Neural cell (in vitro differentiated cells): ENCODE data around the gene GOLGA6B. TPM values are rescaled to one million over a fixed set of nuclear protein-coding genes. Genes with fewer than 3 reads are reported as not detected.
"Not testable (repeated sequence)": the region's sequence is repeated elsewhere in the genome, so short reads cannot be mapped to it uniquely, and the experiment has no call there.

Source experiments
- H2AFZ ChIP-seq: fragments of 200-600, 300-800 bp; sonication (generic), shearing (Covaris generic); 2 replicates; pipeline ENCODE4 v1.6.0; 2014; ENCODE audit warnings: low read depth, mild to moderate bottlenecking, antibody characterized with exemption, low read length, moderate library complexity
- H3F3A ChIP-seq: fragments of 200-600 bp; shearing (Covaris generic); 2 replicates; pipeline ENCODE4 v1.6.1; 2016; ENCODE audit warnings: mild to moderate bottlenecking, moderate library complexity, mixed read lengths, antibody characterized with exemption, low read length; ENCODE audit not compliant: insufficient read depth, poor library complexity, severe bottlenecking
- H3K27ac ChIP-seq: fragments of 200-600, 300-800 bp; sonication (generic), shearing (Covaris generic); 2 replicates; pipeline ENCODE4 v1.5.1; 2014; ENCODE audit warnings: mild to moderate bottlenecking, low read length, moderate library complexity
- H3K27me3 ChIP-seq: fragments of 300-800, 200-600 bp; sonication (generic), shearing (Covaris generic); 2 replicates; pipeline ENCODE4 v1.6.0; 2014; ENCODE audit warnings: mild to moderate bottlenecking, low read depth, low read length, moderate library complexity; ENCODE audit not compliant: insufficient read depth
- H3K36me3 ChIP-seq: fragments of 300-800, 200-600 bp; sonication (generic), shearing (Covaris generic); 2 replicates; pipeline ENCODE4 v1.5.1; 2014; ENCODE audit warnings: mild to moderate bottlenecking, antibody characterized with exemption, low read length, moderate library complexity; ENCODE audit not compliant: insufficient read depth
- H3K4me2 ChIP-seq: fragments of 300-800, 200-600 bp; sonication (generic), shearing (Covaris generic); 2 replicates; pipeline ENCODE4 v1.6.0; 2014; ENCODE audit warnings: mild to moderate bottlenecking, low read length
- H3K4me3 ChIP-seq: fragments of 300-800, 200-600 bp; sonication (generic), shearing (Covaris generic); 2 replicates; pipeline ENCODE4 v1.5.1; 2014; ENCODE audit warnings: mild to moderate bottlenecking, low read length, moderate library complexity
- H3K79me2 ChIP-seq: fragments of 200-600 bp; shearing (Covaris generic); replicated peaks from 2 replicates; pipeline ENCODE4 v1.6.0; 2014; ENCODE audit warnings: mild to moderate bottlenecking, low read length, moderate library complexity; ENCODE audit not compliant: insufficient read depth
- H3K9ac ChIP-seq: fragments of 300-800, 200-600 bp; sonication (generic), shearing (Covaris generic); 2 replicates; pipeline ENCODE4 v1.6.1; 2016; ENCODE audit warnings: mild to moderate bottlenecking, low read length, mixed read lengths
- H3K9me2 ChIP-seq: fragments of 200-600 bp; shearing (Covaris generic); 2 replicates; pipeline ENCODE4 v1.6.1; 2016; ENCODE audit warnings: mild to moderate bottlenecking, low read length, mixed read lengths; ENCODE audit not compliant: insufficient read depth
- H3K9me3 ChIP-seq: fragments of 200-600, 300-800 bp; sonication (generic), shearing (Covaris generic); 2 replicates; pipeline ENCODE4 v1.6.1; 2016; ENCODE audit warnings: mild to moderate bottlenecking, mixed run types, low read length, moderate library complexity, mixed read lengths
- H4K20me1 ChIP-seq: fragments of 200-600 bp; shearing (Covaris generic); 2 replicates; pipeline ENCODE4 v1.6.1; 2016; ENCODE audit warnings: mild to moderate bottlenecking, mixed run types; ENCODE audit not compliant: insufficient read depth
- CTCF ChIP-seq: fragments of 450-650 bp; IDR thresholded peaks from 2 replicates; pipeline ENCODE4 v1.5.1; 2014; ENCODE audit warnings: antibody characterized with exemption, mild to moderate bottlenecking, moderate library complexity; ENCODE audit not compliant: poor library complexity, severe bottlenecking
- EZH2 ChIP-seq: fragments of 200-600, 300-800 bp; shearing (Covaris generic), sonication (generic); IDR thresholded peaks from 2 replicates; pipeline ENCODE4 v1.6.1; 2014; ENCODE audit warnings: antibody characterized with exemption, low read length, borderline replicate concordance, mild to moderate bottlenecking; ENCODE audit not compliant: insufficient read depth, poor library complexity, severe bottlenecking
- SMC3 ChIP-seq: fragments of 450-650 bp; conservative IDR thresholded peaks from 2 replicates; pipeline ENCODE4 v1.6.1; 2014; ENCODE audit warnings: antibody characterized with exemption, mild to moderate bottlenecking, moderate library complexity; ENCODE audit not compliant: poor library complexity
- polyA plus RNA-seq: library from polyadenylated mRNA; depleted of rRNA; stranded (reverse); fragments of >200 nt; gene quantifications from 2 replicates; pipeline ENCODE4 v1.2.3, GENCODE V29; 2014
- small RNA-seq, 3 experiments: library from RNA; depleted of rRNA; stranded (forward); fragments of <200 nt; gene quantifications; one replicate each; pipeline ENCODE3, GENCODE V24; 2012

GOLGA6B gene
- polyA plus RNA-seq, 1 donor from 2014 or later = not detected

- no peak overlapping the region for H2AFZ ChIP-seq
Measured at GRCh38 chr15:72700076-72700475, 45.6 kb downstream of the GOLGA6B start.

GRCh38 chr15:72706266-72706665 lies 51.8 kb downstream of the GOLGA6B start:
- Histone ChIP-seq H3K9me3 (no peaks in the 10 kb centered on the region), H4K20me1 (no peaks in the 10 kb centered on the region), H3K4me3 (no peak overlapping the region), H2AFZ (no peak overlapping the region), H3F3A (no peaks in the 10 kb centered on the region), H3K27me3 (no peaks in the 10 kb centered on the region), H3K9ac (no peak overlapping the region), H3K4me2 (no peak overlapping the region), H3K9me2 (no peaks in the 10 kb centered on the region), H3K36me3 (no peaks in the 10 kb centered on the region), H3K79me2 (no peaks in the 10 kb centered on the region), H3K27ac (no peak overlapping the region)
- TF ChIP-seq CTCF (no peak), EZH2 (no peak)

More at GRCh38 chr15:72700076-72700475, 45.6 kb downstream of the GOLGA6B start:
- Histone ChIP-seq H3K9me2 (no peaks in the 10 kb centered on the region), H4K20me1 (no peaks in the 10 kb centered on the region), H3K27ac (no peak overlapping the region), H3K4me3 (no peak overlapping the region), H3F3A (no peaks in the 10 kb centered on the region), H3K79me2 (peaks cover 3% of the 10 kb centered on the region), H3K36me3 (no peaks in the 10 kb centered on the region), H3K4me2 (no peak overlapping the region), H3K9ac (no peak overlapping the region), H3K9me3 (no peaks in the 10 kb centered on the region), H3K27me3 (no peaks in the 10 kb centered on the region)
- TF ChIP-seq SMC3 = no peak

GRCh38 chr15:72708551-72709303 lies 54.2 kb downstream of the GOLGA6B start:
- not testable (repeated sequence) for H3K79me2 ChIP-seq, H3K9ac ChIP-seq, H3K27ac ChIP-seq, H3K27me3 ChIP-seq, H3K36me3 ChIP-seq, H4K20me1 ChIP-seq, H2AFZ ChIP-seq, H3K9me3 ChIP-seq, H3K4me2 ChIP-seq, H3F3A ChIP-seq, H3K4me3 ChIP-seq, H3K9me2 ChIP-seq

Small RNA genes within 50 kb of the gene (small RNA-seq; reads per million reads assigned to genes)
- gene RN7SL853P = 0 reads per million in 3 experiments

Other genes with a start within 250 kb of the GOLGA6B start
- 72.1 and 76.7 TPM in 2 replicates for gene ARIH1, start 180.4 kb upstream of the GOLGA6B start, polyA plus RNA-seq
- not detected in 2 replicates for gene HIGD2B, start 31.5 kb downstream of the GOLGA6B start, polyA plus RNA-seq
- gene BBS4, start 31.5 kb downstream of the GOLGA6B start, polyA plus RNA-seq = 66.5 and 88.2 TPM in 2 replicates
- 33.7 and 38.2 TPM in 2 replicates for gene ADPGK, start 129.1 kb downstream of the GOLGA6B start, polyA plus RNA-seq